Loucy (cell line): Measurements from ENCODE around the gene CSF3.

Source experiments
- H2AFZ ChIP-seq: fragments of 200-600 bp; sonication (generic); 2 replicates; pipeline ENCODE4 v1.6.0; 2016; ENCODE audit warnings: antibody characterized with exemption, mild to moderate bottlenecking, low read length, moderate library complexity
- H3F3A ChIP-seq: fragments of 200-600 bp; 2 replicates; pipeline ENCODE4 v1.6.0; 2016; ENCODE audit warnings: antibody characterized with exemption, low read depth, mild to moderate bottlenecking
- H3K27me3 ChIP-seq: fragments of 200-600 bp; sonication (generic); 2 replicates; pipeline ENCODE4 v1.6.1; 2014; ENCODE audit warnings: low read length, mild to moderate bottlenecking; ENCODE audit not compliant: insufficient read depth, poor library complexity, severe bottlenecking
- H3K36me3 ChIP-seq: fragments of 200-600 bp; sonication (generic); 2 replicates; pipeline ENCODE4 v1.6.1; 2016; ENCODE audit warnings: low read length; ENCODE audit not compliant: insufficient read depth
- H3K4me1 ChIP-seq: fragments of 200-600 bp; sonication (generic); 2 replicates; pipeline ENCODE4 v1.5.1; 2014; ENCODE audit warnings: low read length, mild to moderate bottlenecking; ENCODE audit not compliant: insufficient read depth, poor library complexity, severe bottlenecking
- H3K4me2 ChIP-seq: fragments of 200-600 bp; sonication (generic); 2 replicates; pipeline ENCODE4 v1.6.0; 2014; ENCODE audit warnings: antibody characterized with exemption, low read length, low read depth, mild to moderate bottlenecking; ENCODE audit not compliant: poor library complexity, severe bottlenecking
- H3K4me3 ChIP-seq: fragments of 200-600 bp; sonication (generic); 2 replicates; pipeline ENCODE4 v1.5.1; 2014; ENCODE audit warnings: low read length, mild to moderate bottlenecking, mixed read lengths; ENCODE audit not compliant: poor library complexity, severe bottlenecking
- H3K79me2 ChIP-seq: fragments of 200-600 bp; sonication (generic); 2 replicates; pipeline ENCODE4 v1.6.1; 2014; ENCODE audit warnings: low read length; ENCODE audit not compliant: insufficient read depth
- H3K9ac ChIP-seq: fragments of 200-600 bp; sonication (generic); 2 replicates; pipeline ENCODE4 v1.6.0; 2014; ENCODE audit warnings: mild to moderate bottlenecking, low read depth, low read length, moderate library complexity; ENCODE audit not compliant: poor library complexity, severe bottlenecking
- H3K9me2 ChIP-seq: fragments of 200-600 bp; sonication (generic); replicated peaks from 2 replicates; pipeline ENCODE4 v1.6.1; 2016; ENCODE audit warnings: low read depth, low read length, mixed read lengths
- H3K9me3 ChIP-seq: fragments of 200-600 bp; sonication (generic); 2 replicates; pipeline ENCODE4 v1.6.1; 2014; ENCODE audit warnings: mild to moderate bottlenecking, antibody characterized with exemption, low read length, low read depth; ENCODE audit not compliant: insufficient read depth
- H4K20me1 ChIP-seq: fragments of 200-600 bp; sonication (generic); 2 replicates; pipeline ENCODE4 v1.6.0; 2014; ENCODE audit warnings: antibody characterized with exemption, low read length, mild to moderate bottlenecking; ENCODE audit not compliant: insufficient read depth, poor library complexity, severe bottlenecking
- EZH2phosphoT487 ChIP-seq: fragments of 200-600 bp; IDR thresholded peaks from 2 replicates; pipeline ENCODE4 v1.6.1; 2018; ENCODE audit warnings: antibody characterized with exemption, mild to moderate bottlenecking, moderate library complexity, borderline replicate concordance
- TF ChIP-seq, protein P1 (sequence below): fragments of 200-600 bp; sonication (generic); conservative IDR thresholded peaks from 2 replicates; pipeline ENCODE4 v1.5.1; 2014; ENCODE audit warnings: mild to moderate bottlenecking, antibody characterized with exemption, low read length

The CSF3 gene

GRCh38 chr17:39996162-39996561 is 19.1 kb upstream of the CSF3 start:
- H3K36me3 ChIP-seq: peaks cover 68% of the 10 kb centered on the region; the same call in 1 of the 2 replicates

GRCh38 chr17:39996800-39997199 is 18.4 kb upstream of the CSF3 start:
- Histone ChIP-seq H3K4me3 (no peak overlapping the region), H3K36me3 (peaks cover 61% of the 10 kb centered on the region; the same call in 1 of the 2 replicates), H3K9ac (no peak overlapping the region), H4K20me1 (no peaks in the 10 kb centered on the region), H3K4me2 (no peak overlapping the region), H2AFZ (no peak overlapping the region), H3F3A (no peaks in the 10 kb centered on the region), H3K27me3 (no peaks in the 10 kb centered on the region), H3K9me2 (no peaks in the 10 kb centered on the region), H3K79me2 (no peaks in the 10 kb centered on the region), H3K4me1 (no peaks in the 10 kb centered on the region), H3K9me3 (no peaks in the 10 kb centered on the region)
- TF ChIP-seq EZH2phosphoT487: no peak

More at GRCh38 chr17:39996162-39996561, 19.1 kb upstream of the CSF3 start:
- H2AFZ ChIP-seq: no peak overlapping the region
- no peak overlapping the region for H3K4me3 ChIP-seq
- no peaks in the 10 kb centered on the region for H3F3A ChIP-seq
- H3K9me2 ChIP-seq: no peaks in the 10 kb centered on the region
- no peak overlapping the region for H3K9ac ChIP-seq
- no peaks in the 10 kb centered on the region for H3K9me3 ChIP-seq
- no peak for TF ChIP-seq EZH2phosphoT487
- TF ChIP-seq, protein P1, sequence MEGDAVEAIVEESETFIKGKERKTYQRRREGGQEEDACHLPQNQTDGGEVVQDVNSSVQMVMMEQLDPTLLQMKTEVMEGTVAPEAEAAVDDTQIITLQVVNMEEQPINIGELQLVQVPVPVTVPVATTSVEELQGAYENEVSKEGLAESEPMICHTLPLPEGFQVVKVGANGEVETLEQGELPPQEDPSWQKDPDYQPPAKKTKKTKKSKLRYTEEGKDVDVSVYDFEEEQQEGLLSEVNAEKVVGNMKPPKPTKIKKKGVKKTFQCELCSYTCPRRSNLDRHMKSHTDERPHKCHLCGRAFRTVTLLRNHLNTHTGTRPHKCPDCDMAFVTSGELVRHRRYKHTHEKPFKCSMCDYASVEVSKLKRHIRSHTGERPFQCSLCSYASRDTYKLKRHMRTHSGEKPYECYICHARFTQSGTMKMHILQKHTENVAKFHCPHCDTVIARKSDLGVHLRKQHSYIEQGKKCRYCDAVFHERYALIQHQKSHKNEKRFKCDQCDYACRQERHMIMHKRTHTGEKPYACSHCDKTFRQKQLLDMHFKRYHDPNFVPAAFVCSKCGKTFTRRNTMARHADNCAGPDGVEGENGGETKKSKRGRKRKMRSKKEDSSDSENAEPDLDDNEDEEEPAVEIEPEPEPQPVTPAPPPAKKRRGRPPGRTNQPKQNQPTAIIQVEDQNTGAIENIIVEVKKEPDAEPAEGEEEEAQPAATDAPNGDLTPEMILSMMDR: no peak
- no peak overlapping the region for H3K4me2 ChIP-seq
- no peaks in the 10 kb centered on the region for H3K79me2 ChIP-seq
- no peaks in the 10 kb centered on the region for H3K27me3 ChIP-seq
- H3K4me1 ChIP-seq: no peaks in the 10 kb centered on the region
- H4K20me1 ChIP-seq: no peaks in the 10 kb centered on the region

DNA sequence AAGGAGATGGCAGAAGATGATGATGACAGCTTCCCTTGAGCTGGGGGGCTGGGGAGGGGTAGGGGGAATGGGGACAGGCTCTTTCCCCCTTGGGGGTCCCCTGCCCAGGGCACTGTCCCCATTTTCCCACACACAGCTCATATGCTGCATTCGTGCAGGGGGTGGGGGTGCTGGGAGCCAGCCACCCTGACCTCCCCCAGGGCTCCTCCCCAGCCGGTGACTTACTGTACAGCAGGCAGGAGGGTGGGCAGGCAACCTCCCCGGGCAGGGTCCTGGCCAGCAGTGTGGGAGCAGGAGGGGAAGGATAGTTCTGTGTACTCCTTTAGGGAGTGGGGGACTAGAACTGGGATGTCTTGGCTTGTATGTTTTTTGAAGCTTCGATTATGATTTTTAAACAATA is 17.7 kb upstream of the CSF3 start:
- Histone ChIP-seq H3F3A (no peaks in the 10 kb centered on the region), H3K79me2 (no peaks in the 10 kb centered on the region), H3K9ac (no peak overlapping the region), H2AFZ (no peak overlapping the region), H3K9me3 (no peaks in the 10 kb centered on the region), H4K20me1 (no peaks in the 10 kb centered on the region), H3K36me3 (peaks cover 54% of the 10 kb centered on the region; the same call in 1 of the 2 replicates), H3K4me1 (no peaks in the 10 kb centered on the region), H3K27me3 (no peaks in the 10 kb centered on the region), H3K4me2 (no peak overlapping the region), H3K4me3 (no peak overlapping the region), H3K9me2 (no peaks in the 10 kb centered on the region)
- TF ChIP-seq, protein P1: no peak
- TF ChIP-seq EZH2phosphoT487: no peak

DNA sequence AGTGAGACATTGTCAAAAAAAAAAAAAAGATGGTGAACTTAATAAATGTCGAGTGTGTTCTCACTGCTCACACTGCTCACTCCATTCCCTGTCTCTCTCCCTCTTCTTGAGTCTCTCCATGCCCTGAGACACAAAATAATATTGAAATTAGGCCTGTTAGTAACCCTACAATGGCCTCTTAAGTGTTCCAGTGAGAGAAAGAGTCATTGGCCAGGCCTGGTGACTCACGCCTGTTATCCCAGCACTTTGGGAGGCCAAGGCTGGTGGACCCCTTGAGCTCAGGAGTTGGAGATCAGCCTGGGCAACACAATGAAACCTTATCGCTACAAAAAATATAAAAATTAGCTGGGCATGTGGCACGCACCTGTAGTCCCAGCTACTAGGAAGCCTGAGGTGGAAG is 16.2 kb upstream of the CSF3 start:
- Histone ChIP-seq H3K79me2 (no peaks in the 10 kb centered on the region), H4K20me1 (no peaks in the 10 kb centered on the region), H3K4me1 (no peaks in the 10 kb centered on the region), H3F3A (no peaks in the 10 kb centered on the region), H3K36me3 (peaks cover 39% of the 10 kb centered on the region; the same call in 1 of the 2 replicates), H3K4me3 (no peak overlapping the region), H3K9ac (no peak overlapping the region), H3K9me3 (no peaks in the 10 kb centered on the region), H3K4me2 (no peak overlapping the region), H2AFZ (no peak overlapping the region), H3K9me2 (no peaks in the 10 kb centered on the region), H3K27me3 (no peaks in the 10 kb centered on the region)
- TF ChIP-seq, protein P1: no peak
- no peak for TF ChIP-seq EZH2phosphoT487
